ENCODE data around the gene CADPS.

Gene CADPS

DNA sequence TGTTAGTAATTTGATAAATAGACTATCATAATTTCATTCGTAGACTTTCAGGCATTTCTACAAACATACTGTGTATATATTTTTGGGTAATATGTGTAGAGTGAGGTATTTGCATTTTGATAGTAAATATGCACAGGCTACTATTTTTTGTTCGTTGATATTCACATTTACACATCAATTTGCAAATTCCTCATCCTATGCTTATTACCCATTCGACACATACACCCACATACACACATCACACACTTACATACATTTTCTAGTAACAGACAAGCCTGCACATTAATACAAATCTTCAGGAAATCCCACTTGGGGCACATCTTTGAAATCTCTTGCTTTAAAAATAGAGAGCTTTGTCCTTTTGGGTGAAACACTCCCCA lies 373.9 kb downstream of the CADPS start:
- no peak for DNase-seq (ENCODE audit: low read depth)

GRCh38 chr3:62500556-62501288 lies 374.5 kb downstream of the CADPS start:
- DNase-seq (ENCODE audit: low read depth), result no peak

- DNase-seq (ENCODE audit: low read depth), result no peak
These were observed 378.1 kb downstream of the CADPS start for GRCh38 chr3:62497156-62497555.

DNA sequence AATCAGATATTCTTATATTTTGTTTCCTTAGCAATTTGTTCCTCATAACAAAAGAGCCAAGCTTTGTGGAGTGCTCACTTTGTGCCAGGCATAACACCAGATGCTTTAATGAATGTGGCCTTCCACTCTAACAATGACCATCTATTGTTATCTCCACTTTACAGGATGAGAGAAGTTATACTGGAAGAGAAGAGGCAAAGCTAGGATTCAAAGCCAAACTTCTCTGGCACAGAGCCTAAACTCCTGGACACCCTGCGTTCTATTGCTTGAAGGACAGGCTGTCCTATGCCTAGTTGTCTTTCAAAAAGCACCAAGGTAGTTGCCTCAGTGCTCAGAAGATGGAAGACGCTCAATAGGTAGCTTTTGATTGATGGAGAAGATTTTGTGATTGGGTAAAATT lies 378.7 kb downstream of the CADPS start:
- no peak for DNase-seq (ENCODE audit: low read depth)

DNA sequence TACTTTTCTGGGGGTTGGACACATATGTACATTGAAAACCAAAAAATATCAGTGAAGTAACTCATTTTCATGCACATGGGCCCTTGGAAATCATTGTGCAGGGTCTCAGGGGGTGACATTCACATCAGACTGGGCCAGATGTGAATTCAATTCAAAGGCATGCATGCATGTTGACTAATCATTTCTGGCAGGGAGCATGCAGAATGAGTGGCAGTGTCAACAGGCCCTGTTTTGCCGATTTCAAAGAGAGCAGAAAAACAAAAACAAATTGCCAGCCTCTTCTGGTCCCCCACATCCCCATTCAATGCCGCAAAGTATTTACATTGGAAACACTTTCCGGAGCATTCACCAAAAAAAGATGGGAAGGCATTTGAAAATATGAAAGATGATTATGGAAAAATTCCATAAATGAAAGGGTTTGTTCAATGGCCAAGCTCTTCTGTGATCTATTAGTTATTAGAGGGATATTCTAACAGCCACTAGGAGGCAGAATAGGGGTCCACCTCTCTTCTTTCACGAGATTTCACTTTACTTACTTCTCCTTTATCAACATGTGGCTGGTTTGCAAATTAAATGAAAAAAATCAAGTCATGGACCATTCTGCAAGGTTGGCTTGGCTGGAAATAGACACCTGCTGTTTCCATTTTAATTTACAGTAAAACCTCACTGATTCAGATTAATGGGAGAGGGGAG lies 382.0 kb downstream of the CADPS start:
- no peak for DNase-seq (ENCODE audit: low read depth)

GRCh38 chr3:62482961-62483360 lies 392.3 kb downstream of the CADPS start:
- no peak for DNase-seq (ENCODE audit: low read depth)

DNA sequence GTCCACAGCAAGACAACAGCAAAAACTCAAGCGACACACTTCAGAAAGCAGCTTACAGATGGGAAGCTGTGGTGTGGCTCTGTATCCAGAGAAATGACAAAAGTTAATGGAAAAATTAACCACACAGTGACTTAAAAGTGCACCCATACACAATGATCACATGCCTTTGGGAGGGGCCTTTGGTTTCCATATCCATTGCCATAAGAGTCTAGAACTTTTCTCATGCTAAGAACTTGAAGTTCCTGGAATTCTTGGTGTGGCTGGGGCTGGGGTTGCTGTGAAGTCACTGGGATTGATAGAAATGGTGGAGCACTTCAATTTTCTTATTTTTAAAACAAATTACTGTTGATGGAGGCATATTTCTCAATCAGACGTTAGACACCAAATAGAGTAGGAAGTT lies 393.3 kb downstream of the CADPS start:
- DNase-seq (ENCODE audit: low read depth), result no peak

- DNase-seq (ENCODE audit: low read depth), result no peak
These were observed 395.2 kb downstream of the CADPS start for GRCh38 chr3:62480056-62480455.

GRCh38 chr3:62479326-62479725 lies 395.9 kb downstream of the CADPS start:
- no peak for DNase-seq (ENCODE audit: low read depth)

DNA sequence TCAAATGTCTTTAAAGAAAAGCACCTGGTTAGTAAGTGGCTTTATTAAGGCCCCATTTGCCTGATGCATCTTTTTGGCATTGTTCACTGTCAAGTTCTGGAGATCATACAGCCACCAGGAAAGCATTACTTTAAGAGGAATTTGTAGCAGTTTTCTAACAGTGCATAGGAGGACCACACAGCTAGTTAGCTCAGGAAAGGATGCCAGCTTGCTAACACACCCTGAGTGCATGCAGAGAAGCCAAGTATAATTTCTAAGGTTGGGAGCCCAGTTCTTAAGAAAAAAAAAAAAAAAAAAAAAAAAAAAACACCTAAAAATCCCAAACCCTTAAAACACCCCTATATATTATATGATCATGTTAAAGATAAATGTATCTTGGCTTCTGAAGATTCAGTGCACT lies 399.9 kb downstream of the CADPS start:
- DNase-seq (ENCODE audit: low read depth), result no peak

DNA sequence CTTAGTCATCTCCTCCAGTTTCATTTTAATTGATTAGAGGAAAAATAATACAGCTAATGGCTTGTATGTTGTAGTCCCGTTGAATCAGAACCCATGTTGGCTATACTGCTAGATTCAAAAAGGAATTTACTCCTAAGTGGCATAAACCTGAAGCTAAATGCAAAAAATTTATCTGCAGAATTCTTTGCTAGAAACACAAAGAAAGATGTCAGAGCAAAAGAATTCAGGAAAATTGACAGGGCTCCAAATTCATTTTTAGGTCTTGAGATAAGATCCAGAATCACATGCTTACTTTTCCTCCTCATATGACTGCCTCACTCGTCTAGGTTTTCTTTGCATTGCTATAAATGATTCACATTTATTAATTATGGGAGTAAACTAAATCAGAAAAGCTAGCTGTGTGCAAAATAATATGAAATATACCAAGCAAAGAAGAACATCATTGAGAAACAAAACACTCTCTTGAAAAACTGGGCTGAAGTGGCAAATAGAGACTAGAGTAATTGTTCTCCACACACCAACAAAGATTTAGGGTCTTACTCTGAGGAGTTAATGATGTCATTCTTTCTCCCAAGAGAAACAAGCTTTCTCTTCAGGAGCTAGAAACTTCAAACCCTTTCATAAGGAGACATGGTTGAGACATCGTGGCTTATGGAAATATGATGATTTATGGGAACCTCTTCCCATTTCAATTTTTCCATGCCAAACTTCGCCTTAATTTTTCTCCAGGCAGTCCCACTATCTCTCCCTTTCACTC lies 407.1 kb downstream of the CADPS start:
- DNase-seq (ENCODE audit: low read depth), result no peak

DNA sequence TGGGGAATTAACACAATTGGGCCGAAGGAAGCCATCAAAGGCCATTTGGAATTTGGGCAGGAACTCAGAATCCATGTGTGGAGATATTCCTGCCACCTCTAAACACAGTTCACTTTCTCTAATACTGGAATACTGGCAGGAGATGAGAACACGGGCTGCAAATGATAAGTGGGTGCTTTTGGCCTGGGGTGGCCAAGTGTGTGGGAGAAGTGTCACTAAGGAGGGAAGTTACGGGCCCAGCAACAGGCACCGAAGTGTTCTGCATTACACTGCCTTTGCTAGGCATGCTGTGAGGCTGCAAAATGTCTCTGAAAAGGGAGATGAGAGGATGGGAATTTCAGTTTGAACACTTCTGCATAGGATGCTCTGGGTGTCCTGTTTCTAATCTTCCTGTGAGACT lies 412.4 kb downstream of the CADPS start:
- DNase-seq (ENCODE audit: low read depth), result no peak

GRCh38 chr3:62462104-62462762 lies 413.0 kb downstream of the CADPS start:
- no peak for DNase-seq (ENCODE audit: low read depth)

- DNase-seq (ENCODE audit: low read depth), result no peak
These were observed 420.3 kb downstream of the CADPS start for GRCh38 chr3:62454916-62455315.

DNA sequence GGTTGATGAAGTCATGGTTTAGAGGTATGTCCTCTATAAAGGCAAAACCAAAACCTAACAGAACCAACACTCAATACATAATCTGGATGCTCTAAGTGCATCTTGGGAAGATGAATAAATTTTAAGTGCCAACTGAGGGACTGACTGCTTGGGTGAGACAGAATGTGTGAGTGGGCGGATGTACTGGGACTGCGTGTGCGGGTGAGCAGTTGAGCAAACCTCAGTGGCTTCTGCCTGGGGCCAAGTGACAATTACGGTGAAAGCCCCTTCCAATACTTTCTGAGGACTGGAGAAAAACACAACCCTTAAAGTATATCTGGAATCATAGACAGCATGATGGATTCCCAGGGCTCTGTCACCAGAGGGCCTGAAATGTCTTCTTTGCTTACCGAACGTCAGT lies 421.8 kb downstream of the CADPS start:
- no peak for DNase-seq (ENCODE audit: low read depth)

GRCh38 chr3:62451211-62451887 lies 423.9 kb downstream of the CADPS start:
- no peak for DNase-seq (ENCODE audit: low read depth)

GRCh38 chr3:62446337-62446940 lies 428.8 kb downstream of the CADPS start:
- DNase-seq (ENCODE audit: low read depth), result no peak

GRCh38 chr3:62445275-62445674 lies 429.9 kb downstream of the CADPS start:
- no peak for DNase-seq (ENCODE audit: low read depth)

DNA sequence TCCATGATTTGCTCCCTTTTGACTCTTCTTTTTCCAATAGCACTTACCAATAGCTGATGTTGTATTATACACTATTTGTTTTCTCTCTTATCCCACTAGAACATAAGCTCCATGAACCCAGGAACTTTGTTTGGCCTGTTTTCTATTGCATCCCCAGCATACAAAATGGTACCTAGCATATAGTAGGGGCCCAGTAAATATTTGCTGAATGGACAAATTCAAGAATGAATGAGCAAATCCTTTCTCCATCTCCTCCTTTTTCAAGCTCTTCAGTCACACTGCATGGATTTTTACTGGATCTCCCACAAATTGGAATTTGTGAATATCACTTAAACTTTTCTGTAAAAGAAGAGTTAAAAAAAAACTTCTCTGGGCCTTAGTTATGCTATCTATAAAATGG lies 435.2 kb downstream of the CADPS start:
- no peak for DNase-seq (ENCODE audit: low read depth)

GRCh38 chr3:62439176-62439813 lies 435.9 kb downstream of the CADPS start:
- DNase-seq (ENCODE audit: low read depth), result no peak

GRCh38 chr3:62436785-62437184 lies 438.4 kb downstream of the CADPS start:
- DNase-seq (ENCODE audit: low read depth), result no peak
